Right lung (tissue), 5 donors: Measurements from ENCODE around the gene PRDM16. TPM values are rescaled to one million over a fixed set of nuclear protein-coding genes. Genes with fewer than 3 reads are reported as not detected.

Experiments
- DNase-seq, 2 donors: peaks; one replicate each; pipeline ENCODE4 v3.0.0-alpha.2; 2013
- polyA plus RNA-seq, 5 donors: library from polyadenylated mRNA; unstranded; fragments of 120-200 nt; gene quantifications; one replicate each; pipeline versions ENCODE4 v1.2.1 to v1.2.3, GENCODE V29; 2013; ENCODE audit warnings: inconsistent platforms in 1 of 5, low replicate concordance in 1 of 5; ENCODE audit not compliant: insufficient read length in 5 of 5, insufficient read depth in 1 of 5

PRDM16 gene
- polyA plus RNA-seq, 5 donors: 9.8 to 16.0 (median 11.8) TPM

DNA sequence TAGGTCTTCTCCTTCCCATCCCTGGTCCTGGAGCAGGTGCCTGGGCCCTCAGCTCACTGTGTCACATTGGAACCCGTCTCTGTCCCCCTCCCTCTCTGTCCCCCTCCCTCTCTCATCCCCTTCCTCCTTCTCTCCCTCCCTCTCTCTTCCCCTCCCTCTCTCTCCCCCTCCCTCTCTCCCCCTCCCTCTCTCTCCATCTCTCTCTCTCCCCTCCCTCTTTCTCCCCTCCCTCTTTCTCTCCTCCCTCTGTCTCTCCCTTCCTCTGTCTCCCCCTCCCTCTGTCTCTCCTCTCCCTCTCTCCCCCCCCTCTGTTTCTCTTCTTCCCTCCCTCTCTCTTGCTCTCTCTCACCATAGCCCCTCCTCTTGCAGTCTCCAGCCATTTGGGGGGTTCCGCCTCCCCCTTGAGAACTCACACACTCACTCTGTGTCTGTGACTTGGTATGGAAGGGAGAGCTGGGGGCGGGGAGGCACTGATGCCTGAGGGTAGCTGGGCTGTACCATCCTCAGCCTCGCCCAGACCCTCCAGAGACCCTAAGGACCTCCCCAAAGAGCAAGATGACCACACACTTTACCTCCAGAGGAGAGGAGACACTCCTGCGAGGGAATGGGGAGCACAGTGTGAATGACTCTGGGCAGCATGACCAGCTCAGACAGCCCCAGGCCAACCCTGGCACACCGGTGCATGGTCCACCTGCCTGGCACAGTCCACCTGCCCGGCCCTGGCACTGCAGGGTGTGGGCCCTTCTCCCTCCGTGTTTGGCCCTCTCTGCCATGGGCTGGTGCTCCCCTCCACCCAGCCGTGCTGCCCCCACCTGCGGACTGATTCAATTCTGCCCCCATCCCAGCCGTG is 282.7 kb downstream of the PRDM16 start:
- no peak for DNase-seq

DNA sequence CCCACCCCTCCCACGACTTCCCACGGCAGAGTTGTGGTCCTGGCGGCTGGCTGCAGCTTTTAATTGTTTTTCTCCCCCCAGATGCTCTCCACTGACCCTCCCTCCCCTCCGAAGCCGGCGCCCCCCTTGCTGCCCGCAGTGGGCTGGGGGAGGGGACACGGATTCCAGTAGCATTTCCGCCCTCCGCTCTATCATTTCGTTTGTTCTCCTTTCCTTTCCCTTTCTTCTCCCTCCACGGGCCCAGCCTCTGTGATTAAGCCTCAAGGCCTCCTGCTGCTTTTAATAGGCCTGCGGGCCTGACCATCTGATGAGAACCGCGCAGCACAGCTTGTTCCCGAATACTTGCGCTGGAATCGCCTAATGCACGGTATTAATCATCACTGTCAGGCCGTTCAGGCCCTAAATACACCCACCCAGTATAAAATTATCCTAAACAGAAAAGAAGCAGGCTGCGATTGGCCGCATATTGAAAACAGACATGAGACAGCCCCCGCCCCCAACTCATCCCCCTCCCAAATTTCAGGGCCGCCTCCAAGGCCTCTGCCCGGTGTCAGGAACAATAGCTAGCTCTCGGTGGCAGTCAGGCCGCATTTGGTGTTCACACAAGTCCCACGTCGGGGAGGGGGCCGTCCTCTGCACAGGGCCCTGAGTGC is 283.4 kb downstream of the PRDM16 start:
- no peak for DNase-seq

DNA sequence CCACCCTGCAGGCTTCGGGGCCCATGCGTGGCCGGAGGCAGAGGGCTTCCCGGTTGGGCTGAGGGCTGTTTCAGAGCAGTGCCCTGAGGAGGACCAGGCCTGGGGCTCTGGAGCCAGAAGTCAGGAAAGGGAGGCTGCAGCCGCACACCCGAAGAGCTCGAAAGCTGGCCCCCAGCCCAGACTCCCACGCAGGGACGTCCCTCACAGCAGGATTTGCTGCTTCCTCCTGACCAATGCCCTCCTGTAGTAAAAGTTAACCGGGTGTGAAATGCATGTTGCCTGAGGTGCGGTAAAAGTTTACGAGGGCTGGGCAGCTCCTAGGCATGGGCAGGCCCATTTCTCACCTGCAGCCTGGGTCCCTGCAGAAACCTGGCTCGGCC is 283.9 kb downstream of the PRDM16 start:
- DNase-seq: no peak

DNA sequence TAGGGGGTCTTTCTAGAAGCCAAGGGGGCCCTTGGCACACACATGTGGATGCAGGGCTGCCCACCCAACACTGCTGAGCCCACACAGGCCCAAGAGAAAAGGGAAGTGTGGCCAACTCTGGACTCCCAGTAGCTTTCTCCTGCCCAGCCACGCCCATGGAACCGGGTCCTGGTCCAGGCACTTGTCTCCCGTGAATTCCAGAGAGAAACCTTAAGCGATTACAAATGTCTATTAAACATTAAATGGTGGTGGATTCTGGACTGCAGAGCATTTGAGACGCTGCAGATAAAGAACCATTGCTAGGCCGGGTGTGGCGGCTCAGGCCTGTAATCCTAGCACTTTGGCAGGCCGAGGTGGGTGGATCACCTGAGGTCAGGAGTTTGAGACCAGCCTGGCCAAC is 284.9 kb downstream of the PRDM16 start:
- no peak for DNase-seq

DNA sequence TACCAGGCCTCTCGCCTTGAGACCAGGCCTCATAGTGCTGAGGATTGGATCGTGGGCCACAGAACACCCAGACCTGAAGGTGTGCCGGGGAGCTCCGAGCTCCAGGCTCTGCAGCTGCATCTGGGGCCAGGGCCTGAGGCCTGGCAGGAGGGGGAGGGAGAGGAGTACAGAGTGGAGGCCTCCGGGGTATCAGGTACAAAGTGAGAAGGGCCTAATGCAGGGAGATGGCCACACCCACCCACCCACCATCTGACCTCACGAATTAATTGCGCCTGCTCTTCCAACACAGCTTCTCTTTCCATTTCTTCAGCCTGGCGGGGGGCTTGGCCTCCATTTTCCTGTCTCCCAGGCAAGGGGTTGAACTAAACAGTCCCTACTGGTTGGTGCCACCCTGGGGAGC is 286.1 kb downstream of the PRDM16 start:
- DNase-seq: no peak

DNA sequence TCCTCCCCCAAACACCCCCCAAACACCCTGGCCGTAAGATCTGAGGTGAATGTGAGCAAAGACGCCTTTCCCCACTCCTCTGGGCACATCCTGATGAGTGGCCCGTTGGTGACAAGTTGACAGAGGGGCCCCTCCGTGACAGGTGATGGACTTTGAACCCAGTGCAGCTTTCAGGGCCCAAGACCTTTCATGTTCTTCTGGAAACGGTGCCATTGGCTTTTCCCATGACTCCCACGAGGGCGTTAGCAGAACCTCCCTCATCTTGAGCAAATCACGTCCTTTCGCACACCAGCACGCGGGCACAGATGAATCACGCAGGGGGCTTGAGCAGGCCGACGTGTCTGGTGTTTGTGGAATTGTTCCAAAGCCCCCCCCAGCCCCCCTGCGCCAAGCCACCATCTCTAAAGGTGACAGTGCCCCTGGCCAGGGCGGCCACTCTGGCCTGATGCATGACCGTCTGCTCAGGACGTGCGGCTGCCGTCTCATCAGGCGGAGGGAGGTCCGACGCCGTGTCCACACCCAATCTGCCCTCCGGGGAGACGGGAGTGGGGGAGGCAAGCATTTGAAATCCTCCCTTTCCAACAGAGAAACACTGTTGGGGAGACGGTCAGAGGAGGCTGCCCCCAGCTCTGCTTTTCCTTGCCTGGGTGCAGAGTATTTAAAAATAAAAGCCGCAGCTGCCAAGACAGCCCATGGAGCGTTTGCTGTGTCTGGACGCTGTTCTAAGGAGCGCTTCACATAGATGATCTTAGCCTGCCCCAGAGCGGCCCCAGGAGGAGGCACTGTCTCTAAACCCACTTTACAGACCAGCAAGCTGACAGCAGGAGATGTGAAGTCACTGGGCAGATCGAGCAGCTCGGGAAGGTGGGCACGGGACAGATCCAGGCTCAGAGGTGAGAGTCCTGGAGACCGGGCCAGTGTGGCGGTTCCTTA is 287.2 kb downstream of the PRDM16 start:
- DNase-seq: no peak

DNA sequence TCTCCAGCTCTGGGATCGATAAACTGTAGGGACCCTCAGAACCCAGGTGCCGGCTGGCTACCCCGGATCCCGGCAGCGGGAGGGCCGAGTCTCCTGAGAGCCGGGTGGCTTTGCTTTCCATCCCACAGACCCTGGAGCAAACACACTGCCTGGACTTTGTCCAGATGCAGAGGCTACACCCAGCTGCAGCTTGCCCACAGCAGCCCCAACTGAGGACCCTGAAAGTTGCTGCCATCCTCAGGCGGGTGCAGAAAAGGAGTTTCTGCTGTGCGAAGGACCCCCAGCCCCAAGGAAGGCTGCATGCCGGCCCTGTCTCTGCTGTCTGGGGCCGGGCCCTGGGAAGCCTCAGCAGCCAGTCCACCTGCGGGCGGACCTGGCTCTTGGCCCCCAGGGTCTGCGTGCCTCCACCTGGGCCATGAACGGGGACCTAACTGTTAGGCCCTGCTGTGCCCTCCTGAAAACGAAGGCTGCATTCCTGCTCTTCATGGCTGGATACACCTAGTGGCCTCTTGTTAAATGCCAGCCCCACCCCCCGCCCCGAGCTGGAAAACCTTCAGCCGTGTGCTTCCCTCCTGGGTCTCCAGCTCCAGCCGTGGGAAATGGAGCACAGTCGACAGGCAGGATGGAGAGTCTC is 287.9 kb downstream of the PRDM16 start:
- DNase-seq: no peak

DNA sequence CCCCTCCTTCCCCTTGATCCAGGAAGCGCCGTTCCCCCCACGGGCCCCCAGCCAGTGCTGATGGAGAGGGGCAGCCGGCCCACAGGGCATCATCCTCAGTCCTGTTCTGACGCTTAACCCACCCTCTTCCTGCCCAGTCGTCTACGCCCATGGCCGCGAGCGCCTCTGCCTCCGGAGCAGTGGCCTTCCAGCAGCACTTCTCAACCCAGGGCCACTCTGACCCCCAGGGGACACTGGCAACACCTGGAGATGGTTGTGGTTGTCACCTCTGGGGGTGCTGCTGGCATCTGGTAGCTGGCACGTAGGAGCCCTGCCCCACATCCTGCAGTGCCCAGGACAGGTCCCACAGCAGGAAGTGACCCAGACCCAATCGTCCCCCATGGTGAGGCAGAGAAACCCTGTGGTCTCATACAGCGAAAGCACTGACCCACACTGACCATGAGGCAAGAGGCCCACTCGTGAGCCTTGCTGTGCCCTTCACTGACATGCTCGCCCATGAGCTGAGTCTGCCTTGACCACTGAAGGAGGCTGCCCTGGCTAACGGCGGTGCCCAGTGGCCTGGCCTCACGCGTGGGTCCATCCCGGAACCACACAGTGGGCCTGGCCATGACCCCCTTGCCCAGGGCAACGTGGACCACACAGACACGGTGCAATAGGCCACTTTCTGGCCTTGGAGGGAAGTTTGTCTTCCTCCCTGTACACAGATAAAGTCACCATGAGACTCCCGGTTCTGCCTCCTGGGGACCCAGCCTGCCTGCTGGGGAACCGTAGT is 288.7 kb downstream of the PRDM16 start:
- DNase-seq: no peak

DNA sequence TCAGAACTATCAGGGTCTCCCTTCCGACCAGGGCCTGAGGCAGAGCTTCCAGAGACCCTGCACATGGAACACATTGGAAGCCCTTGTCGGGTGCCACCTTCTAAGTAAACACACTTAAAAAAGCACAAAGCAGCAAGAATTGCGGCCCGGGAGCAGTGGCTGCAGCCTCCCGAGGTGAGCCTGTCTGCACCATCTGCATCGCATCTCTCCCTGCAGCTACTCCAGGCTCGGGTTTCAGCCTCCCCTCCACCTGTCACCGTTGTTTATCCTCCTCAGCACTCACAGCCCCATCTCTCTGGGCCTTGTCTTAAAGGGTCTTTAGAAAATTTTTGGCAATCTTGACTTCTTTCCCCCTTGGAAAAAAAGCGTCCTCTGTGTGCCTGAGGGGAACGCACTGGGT is 290.3 kb downstream of the PRDM16 start:
- DNase-seq: no peak

DNA sequence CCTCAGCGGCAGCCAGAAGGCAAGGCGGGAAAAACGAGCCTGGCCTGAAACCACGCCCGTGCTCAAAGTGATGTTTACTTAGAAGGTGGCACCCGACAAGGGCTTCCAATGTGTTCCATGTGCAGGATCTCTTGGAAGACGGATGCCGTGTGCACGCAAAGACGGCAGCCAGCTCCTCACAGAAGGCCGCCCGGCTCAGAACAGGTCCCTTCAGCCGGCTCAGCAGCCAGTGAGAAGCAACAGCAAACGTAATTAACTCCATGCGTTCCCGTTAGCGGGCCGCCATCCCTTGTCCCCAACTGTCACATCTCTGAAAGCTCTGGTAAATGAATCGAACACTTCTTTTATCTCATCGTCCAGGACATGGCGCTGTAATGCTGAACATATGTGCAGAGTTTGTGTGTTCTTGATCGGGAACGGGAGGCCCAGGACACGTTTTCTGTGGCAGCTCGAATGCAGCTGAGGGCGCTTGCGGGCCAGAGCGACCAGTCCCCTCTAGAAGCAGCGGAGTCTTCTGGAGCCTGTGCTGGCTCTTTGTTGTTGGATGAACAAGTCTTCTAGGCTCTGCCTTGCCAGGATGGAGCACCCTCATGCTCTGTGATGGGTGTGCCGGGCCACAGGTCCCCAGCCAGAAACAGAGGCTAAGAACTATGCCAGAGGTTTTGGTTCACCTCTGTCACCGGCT is 290.9 kb downstream of the PRDM16 start:
- no peak for DNase-seq

DNA sequence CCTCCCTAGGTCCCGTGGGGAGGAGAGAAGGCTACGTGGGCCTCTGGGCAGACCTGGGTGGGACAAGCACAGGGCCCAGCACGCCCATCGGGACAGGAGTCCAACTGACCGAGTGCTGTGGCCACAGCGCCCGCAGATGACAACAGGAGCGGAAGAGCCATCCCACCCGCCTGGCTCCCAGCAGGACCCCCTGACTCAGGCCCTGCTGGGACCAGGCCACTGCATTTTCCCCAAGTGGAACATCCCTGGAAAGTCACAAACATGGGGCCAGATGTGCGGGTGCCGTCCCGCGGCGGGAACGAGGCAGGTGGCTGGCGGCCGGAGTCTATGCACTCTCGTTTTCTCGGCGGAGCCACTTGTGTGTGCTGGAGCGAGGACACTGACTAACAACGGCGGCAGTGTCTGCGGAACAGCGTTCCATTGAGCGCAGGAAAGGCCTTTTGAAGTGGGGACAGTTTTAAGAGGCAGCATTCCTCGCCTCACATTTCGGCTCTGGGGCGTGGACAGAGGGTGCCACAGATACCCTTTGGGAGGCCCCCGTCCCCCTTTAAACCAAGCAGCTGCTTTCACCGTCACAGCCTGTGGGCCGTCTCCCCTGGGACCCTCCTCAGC is 291.7 kb downstream of the PRDM16 start:
- no peak for DNase-seq

DNA sequence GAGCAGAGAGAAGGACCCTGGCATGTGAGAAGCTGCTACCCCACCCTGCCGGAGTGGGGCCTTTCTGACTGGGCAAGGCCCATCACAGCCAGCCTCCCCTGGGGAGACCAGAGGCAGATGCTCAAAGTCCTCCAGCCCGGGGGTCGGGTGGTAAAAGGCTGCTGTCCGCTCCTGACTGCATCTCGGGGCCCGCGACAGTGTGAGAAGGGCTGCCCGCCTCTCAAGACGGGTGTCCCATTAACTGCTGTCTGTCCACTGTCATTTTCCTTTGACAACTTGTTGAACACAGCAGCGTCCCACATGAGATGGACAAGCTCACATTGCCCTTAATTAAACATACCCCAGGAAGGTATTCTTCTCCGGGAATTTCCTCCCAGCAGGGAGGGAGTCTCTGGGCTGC is 294.0 kb downstream of the PRDM16 start:
- DNase-seq: no peak

DNA sequence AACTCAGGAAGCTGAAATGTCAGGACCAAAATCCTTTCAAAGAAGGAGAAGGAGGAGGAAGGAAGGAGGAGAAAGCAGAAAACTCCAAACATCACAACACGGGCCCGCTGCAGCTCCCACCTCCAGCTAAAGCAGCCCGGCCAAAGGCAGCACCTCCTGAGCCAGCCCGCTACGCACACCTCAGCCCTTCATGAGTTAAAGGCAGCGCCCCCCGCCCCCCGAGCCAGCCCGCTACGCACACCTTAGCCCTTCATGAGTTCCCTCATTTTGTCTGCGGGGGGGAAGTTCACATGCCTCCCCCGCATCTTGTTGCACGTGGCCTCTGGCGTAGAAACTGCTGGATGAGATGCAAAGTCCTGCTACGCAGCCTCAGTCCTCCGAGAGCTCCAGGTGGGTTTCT is 294.8 kb downstream of the PRDM16 start:
- no peak for DNase-seq

DNA sequence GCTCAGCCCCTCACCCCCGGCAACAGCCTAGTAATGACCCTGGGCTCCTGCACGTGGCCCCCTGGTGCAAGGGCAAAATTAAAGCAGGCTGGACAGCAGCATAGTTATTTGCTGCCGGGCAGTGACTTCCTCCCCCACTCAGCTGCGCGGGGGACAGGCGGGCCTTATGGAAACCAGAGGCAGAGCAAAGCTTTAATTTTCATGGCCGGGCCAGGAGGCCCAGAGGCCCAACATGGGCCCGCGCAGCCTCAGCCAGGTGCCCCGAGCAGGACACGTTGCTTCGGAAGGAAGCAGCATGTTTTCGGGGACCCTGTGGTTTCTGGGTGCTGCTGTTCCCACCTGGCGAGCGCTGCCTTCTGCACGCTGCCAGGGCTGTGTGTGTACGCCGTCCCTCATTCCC is 295.5 kb downstream of the PRDM16 start:
- DNase-seq: no peak

DNA sequence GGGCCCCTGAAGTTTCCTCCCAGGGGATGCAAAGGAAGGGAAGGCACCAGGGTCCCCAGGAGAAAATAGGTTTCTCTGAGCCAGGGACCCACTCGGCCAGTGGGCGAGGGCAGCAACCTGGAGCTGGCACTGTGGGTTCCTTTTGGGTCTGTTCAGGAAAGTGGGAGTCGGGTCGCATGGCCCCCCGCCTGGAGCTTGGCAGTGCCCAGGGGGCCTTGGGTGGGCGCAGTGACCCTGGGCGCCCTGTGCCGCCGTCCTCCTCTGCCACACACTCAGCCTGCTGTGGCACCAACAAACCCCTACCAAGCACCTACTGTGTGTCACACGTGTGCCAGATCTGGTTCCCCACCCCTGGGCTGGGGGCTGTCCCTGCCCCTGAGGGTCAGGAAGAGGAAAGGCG is 296.0 kb downstream of the PRDM16 start:
- DNase-seq: no peak

DNA sequence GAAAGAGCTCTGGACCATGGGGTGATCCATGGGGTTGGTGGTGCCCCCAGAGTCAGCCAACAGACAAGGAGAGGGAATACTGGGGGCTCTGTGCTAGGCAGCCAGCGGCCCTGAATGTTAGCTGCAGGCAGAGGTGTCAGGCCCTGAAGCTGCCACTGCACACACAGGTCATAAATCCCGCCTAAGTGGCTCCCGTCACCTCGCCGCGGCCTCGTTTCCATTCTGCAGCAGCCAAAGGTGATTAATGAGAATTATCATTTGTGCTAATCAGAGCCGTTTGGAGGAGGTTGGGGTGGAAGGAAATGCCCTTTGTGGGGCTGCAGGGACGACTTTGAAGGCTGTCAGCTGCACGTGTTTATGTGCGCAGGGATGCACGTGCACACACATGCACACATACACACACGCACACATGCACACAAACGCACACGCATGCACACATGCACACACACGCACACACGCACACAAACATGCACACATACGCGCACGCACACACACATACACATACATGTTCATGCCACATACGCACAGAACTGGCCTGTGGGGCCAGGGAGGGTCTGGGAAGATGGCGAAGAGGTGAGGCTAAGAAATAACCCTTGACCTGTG is 296.6 kb downstream of the PRDM16 start:
- no peak for DNase-seq

DNA sequence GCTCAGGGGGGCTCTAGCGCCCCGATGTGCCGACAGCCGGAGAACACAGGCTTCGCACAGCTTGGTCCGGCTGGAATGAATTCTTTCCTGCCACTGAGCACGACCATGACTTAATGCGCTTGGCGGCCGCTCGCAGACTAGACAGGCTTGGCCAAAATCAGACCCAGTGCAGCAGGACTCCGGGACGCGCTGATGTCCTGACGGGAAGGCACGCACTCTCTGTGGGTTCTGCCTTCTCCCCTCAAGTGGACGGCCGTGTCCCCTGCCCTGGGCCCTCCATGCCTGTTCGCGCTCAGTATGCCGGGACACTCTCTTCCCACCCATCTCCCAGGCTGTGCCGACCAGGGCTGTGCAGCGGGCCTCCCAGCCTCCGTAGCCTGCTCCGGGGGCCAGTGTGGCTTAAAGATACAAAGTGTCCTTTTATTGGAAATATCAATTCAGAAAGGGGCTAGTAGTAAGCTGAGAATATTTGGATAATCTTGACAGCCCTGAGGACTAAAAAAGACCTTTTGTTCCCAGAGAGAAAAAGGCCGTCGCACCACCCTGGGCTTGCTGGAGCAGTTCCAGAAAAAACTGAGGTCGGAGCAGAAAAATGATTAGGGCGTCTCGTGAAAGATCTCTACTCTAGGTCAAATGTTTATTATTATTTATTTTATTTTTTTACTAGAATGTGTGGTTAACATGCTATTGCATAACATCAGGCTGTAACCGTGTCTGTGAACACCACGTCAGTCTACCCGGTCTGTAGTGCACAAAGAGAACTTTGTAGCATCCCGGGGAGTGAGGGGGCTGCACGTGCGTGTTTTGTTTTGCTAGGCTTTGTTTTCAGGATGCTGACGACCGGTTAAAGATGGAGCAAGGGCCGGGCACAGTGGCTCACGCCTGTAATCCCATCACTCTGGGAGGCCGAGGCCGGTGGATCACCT is 297.4 kb downstream of the PRDM16 start:
- DNase-seq: peak; percentile 46 to 56

DNA sequence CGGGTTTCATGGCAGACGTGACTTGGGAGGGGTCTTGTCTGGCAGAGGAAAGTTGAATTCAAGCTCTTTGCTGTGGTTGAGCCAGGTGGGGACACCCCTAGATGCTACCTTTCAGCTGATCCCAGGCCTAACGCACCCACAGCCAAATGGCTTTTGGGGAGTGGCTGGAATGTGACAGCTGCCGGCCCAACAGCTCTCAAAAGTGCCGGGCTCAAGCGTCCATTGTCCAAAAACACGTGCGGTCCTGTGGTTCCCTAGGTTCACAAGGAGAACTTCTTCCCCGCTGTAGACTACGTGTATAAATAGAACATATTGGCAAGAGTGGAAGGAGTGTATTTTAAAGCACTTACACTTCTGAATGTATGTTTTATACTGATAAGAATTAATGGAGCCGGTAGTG is 298.4 kb downstream of the PRDM16 start:
- DNase-seq: no peak
